Right atrium auricular region (tissue), 2 donors: ENCODE measurements around the gene SLC1A3. TPM values are rescaled to one million over a fixed set of nuclear protein-coding genes. Genes with fewer than 3 reads are reported as not detected.

Experiments used
- DNase-seq: peaks from one replicate; pipeline ENCODE4 v3.0.0-alpha.2; 2019; ENCODE audit warnings: low spot score
- H3K27ac ChIP-seq, 2 donors: fragments of 200-600 bp; sonication (generic); 1 replicate in 1 of 2; 2 replicates in 1 of 2; pipeline ENCODE4 v1.5.1; 2016 to 2019
- H3K27me3 ChIP-seq, 2 donors: fragments of 200-600 bp; sonication (generic); one replicate each; pipeline versions ENCODE4 v1.5.1 to v1.6.0; 2017 to 2019
- H3K36me3 ChIP-seq: fragments of 200-600 bp; sonication (generic); one replicate; pipeline ENCODE4 v1.5.1; 2016
- H3K4me1 ChIP-seq, 2 donors: fragments of 200-600 bp; sonication (generic); one replicate each; pipeline versions ENCODE4 v1.5.1 to v1.6.0; 2017 to 2019
- H3K4me3 ChIP-seq, 2 donors: fragments of 200-600 bp; sonication (generic); 1 replicate in 1 of 2; 2 replicates in 1 of 2; pipeline ENCODE4 v1.5.1; 2017 to 2019; ENCODE audit warnings: mild to moderate bottlenecking in 1 of 2, moderate library complexity in 1 of 2
- H3K9me3 ChIP-seq, 2 donors: fragments of 200-600 bp; sonication (generic); one replicate each; pipeline ENCODE4 v1.5.1; 2019
- total RNA-seq, 2 donors: library from RNA; depleted of rRNA; stranded (reverse); fragments of >200 nt; gene quantifications; one replicate each; pipeline ENCODE4 v1.1.0, GENCODE V29; 2016
- TF ChIP-seq, protein P1 (sequence below), 2 donors: fragments of 200-600 bp; sonication (generic); IDR thresholded peaks; one replicate each; pipeline ENCODE4 v1.5.1; 2019; ENCODE audit warnings: antibody characterized with exemption in 2 of 2

SLC1A3 gene
- total RNA-seq, 2 donors from 2014 or later, result 31.8 to 50.9 TPM

DNA sequence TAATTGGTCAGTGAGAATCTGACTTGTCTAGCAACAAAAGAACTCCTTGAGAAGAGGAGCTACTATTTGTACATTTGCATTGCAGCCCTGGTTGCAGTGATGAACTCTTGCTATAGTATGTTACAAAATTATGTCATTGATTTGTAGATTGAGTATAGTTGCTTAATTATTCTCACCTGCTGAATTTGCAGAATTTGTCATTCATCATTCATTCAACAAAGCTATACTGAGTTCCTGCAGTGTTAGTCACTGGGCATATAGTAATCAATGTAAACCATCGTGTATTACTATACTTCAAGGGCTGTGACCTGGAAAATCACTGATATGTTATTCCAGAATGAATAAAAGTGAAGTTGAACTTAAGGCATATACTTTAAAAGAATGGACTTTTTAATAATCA is 50.1 kb downstream of the SLC1A3 start:
- Histone ChIP-seq H3K4me1 (peaks cover 0 to 45% of the 10 kb centered on the region in 2 donors), H3K9me3 (no peaks in the 10 kb centered on the region), H3K36me3 (no peaks in the 10 kb centered on the region), H3K4me3 (no peak overlapping the region), H3K27ac (peak overlapping the region; percentile 13 to 43), H3K27me3 (no peaks in the 10 kb centered on the region)
- no peak for DNase-seq
- TF ChIP-seq, protein P1, sequence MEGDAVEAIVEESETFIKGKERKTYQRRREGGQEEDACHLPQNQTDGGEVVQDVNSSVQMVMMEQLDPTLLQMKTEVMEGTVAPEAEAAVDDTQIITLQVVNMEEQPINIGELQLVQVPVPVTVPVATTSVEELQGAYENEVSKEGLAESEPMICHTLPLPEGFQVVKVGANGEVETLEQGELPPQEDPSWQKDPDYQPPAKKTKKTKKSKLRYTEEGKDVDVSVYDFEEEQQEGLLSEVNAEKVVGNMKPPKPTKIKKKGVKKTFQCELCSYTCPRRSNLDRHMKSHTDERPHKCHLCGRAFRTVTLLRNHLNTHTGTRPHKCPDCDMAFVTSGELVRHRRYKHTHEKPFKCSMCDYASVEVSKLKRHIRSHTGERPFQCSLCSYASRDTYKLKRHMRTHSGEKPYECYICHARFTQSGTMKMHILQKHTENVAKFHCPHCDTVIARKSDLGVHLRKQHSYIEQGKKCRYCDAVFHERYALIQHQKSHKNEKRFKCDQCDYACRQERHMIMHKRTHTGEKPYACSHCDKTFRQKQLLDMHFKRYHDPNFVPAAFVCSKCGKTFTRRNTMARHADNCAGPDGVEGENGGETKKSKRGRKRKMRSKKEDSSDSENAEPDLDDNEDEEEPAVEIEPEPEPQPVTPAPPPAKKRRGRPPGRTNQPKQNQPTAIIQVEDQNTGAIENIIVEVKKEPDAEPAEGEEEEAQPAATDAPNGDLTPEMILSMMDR (IDR thresholded peaks at IDR 0.05), result no peak

DNA sequence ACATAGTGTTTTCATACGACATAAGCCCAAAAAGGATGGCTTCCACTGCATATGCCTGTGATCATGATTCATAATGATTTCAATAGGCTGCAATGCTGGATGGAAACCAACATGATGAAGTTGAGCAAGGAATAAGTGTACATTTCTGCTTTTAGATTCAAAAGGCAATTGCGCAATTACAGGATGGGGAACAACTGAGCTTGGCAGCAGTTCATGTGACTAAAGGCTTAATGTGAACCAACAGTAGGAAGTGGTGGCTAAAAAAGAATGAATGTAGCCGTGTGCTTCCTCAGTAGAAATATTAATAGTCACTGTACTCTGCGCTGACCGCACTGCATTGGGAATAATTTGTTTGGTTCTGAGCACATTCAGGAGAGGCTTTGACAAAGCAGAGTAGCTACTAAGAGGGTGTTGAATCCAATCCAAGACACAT is 51.2 kb downstream of the SLC1A3 start:
- peaks cover 0 to 37% of the 10 kb centered on the region in 2 donors for H3K4me1 ChIP-seq
- no peaks in the 10 kb centered on the region for H3K36me3 ChIP-seq
- TF ChIP-seq, protein P1 (IDR thresholded peaks at IDR 0.05), result no peak
- peak overlapping the region; percentile 78 for H3K27ac ChIP-seq
- H3K9me3 ChIP-seq, result no peaks in the 10 kb centered on the region
- no peaks in the 10 kb centered on the region for H3K27me3 ChIP-seq
- DNase-seq, result peak; percentile 83
- no peak overlapping the region for H3K4me3 ChIP-seq

DNA sequence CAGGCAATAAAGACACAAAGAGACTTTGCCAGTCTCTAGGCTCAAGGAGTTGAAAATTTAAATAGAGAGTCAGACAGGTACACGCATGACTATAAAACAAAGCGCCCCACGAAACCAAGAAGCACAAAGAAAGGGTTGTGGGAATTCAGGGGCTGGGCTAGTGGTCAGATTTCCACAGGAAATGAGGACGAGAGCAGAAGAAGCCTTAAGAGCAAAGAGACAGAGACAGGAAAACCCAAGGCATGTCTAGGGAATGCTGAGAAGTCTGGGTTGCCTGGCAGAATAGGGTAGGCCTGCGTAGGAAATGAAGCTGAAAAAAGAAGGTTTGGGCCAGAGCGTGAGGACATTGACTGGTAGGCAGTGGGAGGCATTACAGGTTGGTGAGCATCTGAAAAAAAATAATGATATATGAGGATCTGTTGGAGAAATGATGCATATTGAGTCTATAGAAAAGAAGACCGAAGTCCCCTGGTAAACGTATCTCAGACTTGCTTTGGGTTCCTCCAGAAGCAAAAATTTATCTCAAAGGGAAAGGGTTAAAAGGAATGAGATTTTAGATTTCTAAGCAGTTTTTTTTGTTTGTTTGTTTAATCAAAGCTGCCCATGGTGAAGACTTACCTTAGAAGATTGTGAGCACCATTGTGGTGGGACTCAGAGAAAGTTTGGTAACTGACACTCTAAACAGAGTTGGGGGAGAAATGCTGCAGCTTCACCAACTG is 51.8 kb downstream of the SLC1A3 start:
- no peak for DNase-seq
- H3K4me3 ChIP-seq, result no peak overlapping the region

DNA sequence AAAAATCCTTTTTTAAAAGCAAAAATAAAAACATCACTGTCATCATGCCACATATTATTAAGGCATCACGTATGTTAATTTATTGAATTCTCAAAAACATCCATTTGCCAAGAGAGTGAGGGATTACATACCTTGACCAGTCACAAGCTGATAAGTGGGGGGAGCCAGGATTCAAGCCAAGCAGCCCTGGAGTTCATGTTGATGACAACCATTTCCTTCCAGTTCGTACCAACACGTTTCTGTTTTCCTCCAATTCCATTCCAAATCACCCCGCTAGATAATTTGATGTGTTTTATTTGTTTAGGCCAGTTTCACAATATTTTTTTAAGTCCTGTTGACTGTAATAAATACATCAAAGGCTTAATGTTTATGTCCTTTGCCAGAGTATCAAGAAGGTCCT is 53.0 kb downstream of the SLC1A3 start:
- Histone ChIP-seq H3K4me1 (peaks cover 0 to 28% of the 10 kb centered on the region in 2 donors), H3K36me3 (no peaks in the 10 kb centered on the region), H3K27me3 (no peaks in the 10 kb centered on the region), H3K9me3 (no peaks in the 10 kb centered on the region), H3K4me3 (no peak overlapping the region), H3K27ac (no peak overlapping the region)
- no peak for DNase-seq
- TF ChIP-seq, protein P1 (IDR thresholded peaks at IDR 0.05), result no peak

More for the DNA sequence above, 51.8 kb downstream of the SLC1A3 start:
- TF ChIP-seq, protein P1 (IDR thresholded peaks at IDR 0.05), result no peak
- H3K27ac ChIP-seq, result peak overlapping the region; percentile 78
- H3K36me3 ChIP-seq, result no peaks in the 10 kb centered on the region
- no peaks in the 10 kb centered on the region for H3K27me3 ChIP-seq
- H3K4me1 ChIP-seq, result peaks cover 0 to 32% of the 10 kb centered on the region in 2 donors
- H3K9me3 ChIP-seq, result no peaks in the 10 kb centered on the region

DNA sequence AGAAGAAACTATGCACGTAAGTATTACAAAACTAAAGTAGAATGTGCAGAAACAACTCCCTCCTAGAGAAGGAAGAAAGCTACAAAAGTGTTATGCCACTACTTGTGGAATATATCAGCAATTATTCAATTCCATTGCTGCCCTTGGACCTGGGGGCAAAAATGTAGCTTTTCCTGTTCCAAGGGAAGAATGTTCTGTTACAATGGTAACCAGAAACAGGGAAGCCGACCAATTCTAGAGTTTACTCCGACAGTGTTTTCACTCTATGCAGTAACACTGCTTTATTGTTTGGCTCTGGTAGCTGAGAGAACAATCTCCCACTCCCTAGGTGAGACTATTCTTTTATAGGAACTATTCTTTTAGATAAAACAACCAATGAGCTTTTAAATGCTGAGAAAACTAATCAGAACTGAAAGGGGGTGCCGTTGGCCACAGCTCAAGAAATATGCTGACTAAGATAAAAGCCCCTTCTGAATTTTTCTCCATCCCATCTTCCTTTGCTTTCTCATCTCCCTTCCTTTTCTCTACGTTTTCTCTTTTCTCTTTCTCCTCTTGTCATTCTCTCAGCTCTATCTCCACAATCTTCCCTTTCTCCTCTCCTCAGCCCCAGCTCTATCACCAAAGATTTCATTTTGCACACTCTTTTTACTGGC is 54.1 kb downstream of the SLC1A3 start:
- H3K9me3 ChIP-seq, result no peaks in the 10 kb centered on the region
- H3K36me3 ChIP-seq, result no peaks in the 10 kb centered on the region
- H3K4me3 ChIP-seq, result no peak overlapping the region
- no peak overlapping the region for H3K27ac ChIP-seq
- H3K27me3 ChIP-seq, result no peaks in the 10 kb centered on the region
- peaks cover 0 to 25% of the 10 kb centered on the region in 2 donors for H3K4me1 ChIP-seq
- TF ChIP-seq, protein P1 (IDR thresholded peaks at IDR 0.05), result no peak
- DNase-seq, result no peak
